GM18526 (cell line): Measurements from ENCODE around the gene HEG1.
A peak's percentile ranks its signal among the peaks of the same experiment; 100 is the strongest.

ENCODE experiments used
- POLR2A ChIP-seq: IDR thresholded peaks from 3 replicates; pipeline ENCODE4 v1.6.1; 2011; ENCODE audit not compliant: insufficient read length; ENCODE audit errors: extremely low read depth

Gene HEG1

GRCh38 chr3:125055913-125056745, at the start of gene HEG1:
Gene HEG1, minus strand, starts transcription at chr3:125055997. Its CDS starts 107 bp downstream, at chr3:125055890.
- peak; percentile 31 for TF ChIP-seq POLR2A

GRCh38 chr3:125105116-125105515, 49.3 kb upstream of the HEG1 start:
- no peak for TF ChIP-seq POLR2A

- TF ChIP-seq POLR2A: no peak
Measured at GRCh38 chr3:125104639-125105038, 48.8 kb upstream of the HEG1 start.

GRCh38 chr3:125103406-125103805, 47.6 kb upstream of the HEG1 start:
- TF ChIP-seq POLR2A: no peak

GRCh38 chr3:125102470-125102869, 46.7 kb upstream of the HEG1 start:
- no peak for TF ChIP-seq POLR2A

GRCh38 chr3:125098611-125099291, 43.0 kb upstream of the HEG1 start:
- TF ChIP-seq POLR2A: no peak

GRCh38 chr3:125090649-125091048, 34.9 kb upstream of the HEG1 start:
- no peak for TF ChIP-seq POLR2A

GRCh38 chr3:125087768-125088391, 32.1 kb upstream of the HEG1 start:
- TF ChIP-seq POLR2A: no peak

GRCh38 chr3:125085166-125085565, 29.4 kb upstream of the HEG1 start:
- no peak for TF ChIP-seq POLR2A

- no peak for TF ChIP-seq POLR2A
Measured at GRCh38 chr3:125083776-125084175, 28.0 kb upstream of the HEG1 start.

GRCh38 chr3:125080077-125080476, 24.3 kb upstream of the HEG1 start:
- TF ChIP-seq POLR2A: no peak

GRCh38 chr3:125079675-125080045, 23.9 kb upstream of the HEG1 start:
- TF ChIP-seq POLR2A: no peak

- no peak for TF ChIP-seq POLR2A
Measured at GRCh38 chr3:125078951-125079674, 23.3 kb upstream of the HEG1 start.

- TF ChIP-seq POLR2A: no peak
Measured at GRCh38 chr3:125077864-125078263, 22.1 kb upstream of the HEG1 start.

GRCh38 chr3:125076464-125076863, 20.7 kb upstream of the HEG1 start:
- TF ChIP-seq POLR2A: no peak
